PC-9 (cell line): ENCODE measurements around the gene SCARB1.

Experiments
- EZH2 ChIP-seq: fragments of 200-600 bp; sonication (generic); IDR thresholded peaks from 2 replicates; pipeline ENCODE4 v1.8.0; 2017; ENCODE audit warnings: antibody characterized with exemption, low read depth
- TF ChIP-seq, protein P1 (sequence below): fragments of 200-600 bp; sonication (generic); conservative IDR thresholded peaks from 2 replicates; pipeline ENCODE4 v1.6.1; 2017; ENCODE audit warnings: mixed run types, antibody characterized with exemption, mild to moderate bottlenecking, moderate library complexity

DNA sequence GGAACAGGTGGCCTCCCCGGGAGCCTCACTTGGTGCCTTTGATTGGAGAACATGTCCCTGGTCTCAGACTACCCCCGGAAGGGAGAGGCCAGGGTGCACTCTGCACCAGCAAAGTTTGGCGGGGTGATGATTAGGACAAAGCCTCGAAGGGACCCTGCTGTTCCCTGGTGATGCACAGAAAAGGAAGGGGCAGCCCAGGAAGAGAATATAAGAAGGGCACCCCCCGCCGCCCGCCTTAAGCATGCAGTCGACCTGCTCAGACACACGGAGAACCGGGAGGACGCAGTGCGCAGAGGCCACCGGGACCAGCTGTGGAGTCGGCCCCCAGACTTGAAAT lies 6.9 kb downstream of the SCARB1 start:
- no peak for TF ChIP-seq EZH2
- TF ChIP-seq, protein P1, sequence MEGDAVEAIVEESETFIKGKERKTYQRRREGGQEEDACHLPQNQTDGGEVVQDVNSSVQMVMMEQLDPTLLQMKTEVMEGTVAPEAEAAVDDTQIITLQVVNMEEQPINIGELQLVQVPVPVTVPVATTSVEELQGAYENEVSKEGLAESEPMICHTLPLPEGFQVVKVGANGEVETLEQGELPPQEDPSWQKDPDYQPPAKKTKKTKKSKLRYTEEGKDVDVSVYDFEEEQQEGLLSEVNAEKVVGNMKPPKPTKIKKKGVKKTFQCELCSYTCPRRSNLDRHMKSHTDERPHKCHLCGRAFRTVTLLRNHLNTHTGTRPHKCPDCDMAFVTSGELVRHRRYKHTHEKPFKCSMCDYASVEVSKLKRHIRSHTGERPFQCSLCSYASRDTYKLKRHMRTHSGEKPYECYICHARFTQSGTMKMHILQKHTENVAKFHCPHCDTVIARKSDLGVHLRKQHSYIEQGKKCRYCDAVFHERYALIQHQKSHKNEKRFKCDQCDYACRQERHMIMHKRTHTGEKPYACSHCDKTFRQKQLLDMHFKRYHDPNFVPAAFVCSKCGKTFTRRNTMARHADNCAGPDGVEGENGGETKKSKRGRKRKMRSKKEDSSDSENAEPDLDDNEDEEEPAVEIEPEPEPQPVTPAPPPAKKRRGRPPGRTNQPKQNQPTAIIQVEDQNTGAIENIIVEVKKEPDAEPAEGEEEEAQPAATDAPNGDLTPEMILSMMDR = no peak
